GM18520 (cell line): ENCODE measurements around the gene SAMD8.
A peak's percentile ranks its signal among the peaks of the same experiment; 100 is the strongest.
"Not testable (repeated sequence)": the region's sequence is repeated elsewhere in the genome, so short reads cannot be mapped to it uniquely, and the experiment has no call there.

Source experiments
- ATAC-seq: cut with Tn5 transposase; IDR thresholded peaks from one replicate; pipeline ENCODE4 v1.9.1; 2021; ENCODE audit not compliant: unreplicated experiment

SAMD8 gene

GRCh38 chr10:75137533-75138438, 26.3 kb downstream of the SAMD8 start:
- no peak for ATAC-seq

GRCh38 chr10:75140246-75140645, 28.8 kb downstream of the SAMD8 start:
- ATAC-seq = no peak

DNA sequence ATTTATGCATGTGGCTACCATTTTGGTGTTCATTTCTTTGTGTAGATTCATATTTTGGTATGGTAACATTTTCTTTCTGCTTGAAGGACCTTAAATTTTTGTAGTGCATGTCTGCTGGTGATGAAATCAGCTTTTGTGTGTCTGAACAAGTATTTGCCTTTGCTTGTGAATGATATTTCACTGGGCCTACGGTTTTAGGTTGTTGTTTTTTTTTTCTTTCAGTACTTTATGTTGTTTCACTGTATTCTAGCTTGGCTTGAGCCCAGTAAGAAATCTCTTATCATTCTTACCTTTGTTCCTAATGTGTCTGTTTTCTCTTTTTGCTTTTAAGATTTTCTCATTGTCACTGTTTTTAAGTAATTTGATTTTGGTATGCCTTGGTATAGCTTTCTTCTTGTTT, 31.9 kb downstream of the SAMD8 start:
- no peak for ATAC-seq

GRCh38 chr10:75145590-75145989, 34.1 kb downstream of the SAMD8 start:
- no peak for ATAC-seq

DNA sequence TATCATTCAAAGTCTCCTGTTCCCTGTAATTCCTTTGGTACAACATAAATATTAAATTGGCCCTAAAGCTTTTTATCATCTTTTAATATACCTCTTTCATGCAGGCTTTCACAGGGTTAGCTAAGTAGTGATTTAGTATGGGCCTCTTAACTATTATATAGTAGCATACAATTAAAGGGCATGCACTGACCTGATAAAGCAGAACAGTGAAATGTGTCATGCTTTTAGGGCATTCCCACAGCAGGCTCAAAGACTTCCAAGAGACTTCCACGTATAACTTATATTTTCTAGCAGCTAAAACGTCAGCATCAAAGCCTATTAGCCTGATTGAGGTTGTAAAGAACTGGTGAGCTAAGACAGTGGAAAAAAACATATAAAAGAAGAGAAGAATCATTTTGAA, 35.3 kb downstream of the SAMD8 start:
- ATAC-seq = no peak

- no peak for ATAC-seq
These were observed 39.2 kb downstream of the SAMD8 start for GRCh38 chr10:75150656-75151055.

- no peak for ATAC-seq
These were observed 48.1 kb downstream of the SAMD8 start for GRCh38 chr10:75159519-75159918.

GRCh38 chr10:75165684-75166622, 54.5 kb downstream of the SAMD8 start:
- ATAC-seq = peak; percentile 83

DNA sequence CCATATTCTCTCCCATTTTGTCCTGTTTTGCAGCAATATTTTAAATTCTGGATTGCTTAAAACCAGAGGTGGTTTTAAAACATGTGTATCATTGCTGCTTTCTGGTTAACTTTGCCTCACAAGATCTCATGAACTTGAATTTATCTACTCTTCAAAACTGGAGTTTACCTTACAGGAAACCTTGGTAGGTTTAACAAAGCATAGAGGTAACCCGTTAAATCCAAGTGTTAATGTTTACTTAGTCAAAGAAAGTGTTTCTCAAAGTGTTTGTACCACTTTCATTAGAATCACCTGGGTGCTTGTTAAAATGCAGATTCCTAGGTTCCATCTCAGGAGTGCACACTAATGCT, 55.1 kb downstream of the SAMD8 start:
- peak; percentile 9 for ATAC-seq

- ATAC-seq = no peak
These were observed 56.8 kb downstream of the SAMD8 start for GRCh38 chr10:75168275-75168674.

GRCh38 chr10:75170215-75170614, 58.8 kb downstream of the SAMD8 start:
- no peak for ATAC-seq

DNA sequence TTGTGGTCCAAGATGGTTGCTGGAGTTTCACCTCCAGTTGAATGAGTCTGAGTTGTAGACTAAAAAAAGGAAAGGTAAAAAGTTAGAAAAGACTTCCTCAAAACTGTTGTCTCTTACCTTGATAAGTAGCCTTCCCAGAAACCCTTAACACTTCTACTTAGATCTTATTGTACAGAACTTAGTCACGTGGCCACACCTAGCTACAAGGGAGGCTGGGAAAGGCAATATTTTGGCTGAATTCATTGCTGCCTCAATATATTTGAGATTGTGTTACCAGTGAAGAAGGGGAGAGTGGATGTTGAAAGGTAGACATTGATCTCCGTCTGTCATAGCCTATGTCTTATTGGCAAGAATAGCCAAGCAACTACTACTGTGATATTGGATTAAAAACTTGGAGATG, 63.6 kb downstream of the SAMD8 start:
- no peak for ATAC-seq

- ATAC-seq = no peak
These were observed 64.6 kb downstream of the SAMD8 start for GRCh38 chr10:75176046-75176445.

DNA sequence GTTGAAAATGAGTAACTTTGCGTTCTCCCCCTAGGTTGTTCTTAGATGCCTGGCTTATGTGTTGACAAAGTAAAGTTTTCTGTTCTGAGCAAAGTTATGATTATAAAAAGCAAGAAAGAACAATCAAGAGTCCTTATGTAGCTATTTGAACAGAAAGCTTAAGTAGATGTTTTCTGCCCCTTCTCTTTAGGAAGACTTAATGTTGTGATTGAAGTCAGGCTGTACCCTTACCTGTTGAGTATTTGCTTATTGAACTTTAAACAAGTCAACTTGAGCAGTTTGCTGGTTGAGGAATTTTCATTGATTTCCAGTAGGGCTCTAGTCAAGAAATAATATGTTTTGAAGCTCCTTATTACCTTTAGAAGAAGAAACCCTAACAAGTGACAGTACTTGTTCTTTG, 65.3 kb downstream of the SAMD8 start:
- no peak for ATAC-seq

DNA sequence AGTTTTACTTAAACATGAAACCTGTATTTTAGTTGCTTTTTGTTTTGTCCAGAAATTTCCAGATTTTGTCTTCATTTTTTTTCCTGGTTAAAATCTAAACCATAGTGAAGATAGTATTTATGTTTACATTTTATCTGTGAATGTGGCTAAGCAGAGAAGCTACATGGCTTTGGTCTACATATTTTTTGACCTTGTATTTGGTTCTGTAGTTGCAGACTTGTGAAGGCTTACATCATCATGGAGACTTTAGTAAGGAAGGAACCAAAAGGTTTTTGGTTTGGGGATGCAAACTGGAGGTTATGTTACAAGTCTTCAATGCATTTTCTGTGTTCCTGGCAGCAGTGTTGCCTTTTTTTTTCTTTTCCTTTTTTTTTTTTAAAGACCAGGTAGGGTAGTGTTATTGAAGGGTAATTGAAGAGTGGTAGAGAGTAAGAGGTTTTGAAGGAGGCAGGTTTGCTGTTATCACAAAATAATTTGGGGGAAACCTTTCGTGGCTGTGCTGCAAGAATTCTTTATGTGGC, 68.3 kb downstream of the SAMD8 start:
- ATAC-seq = no peak

DNA sequence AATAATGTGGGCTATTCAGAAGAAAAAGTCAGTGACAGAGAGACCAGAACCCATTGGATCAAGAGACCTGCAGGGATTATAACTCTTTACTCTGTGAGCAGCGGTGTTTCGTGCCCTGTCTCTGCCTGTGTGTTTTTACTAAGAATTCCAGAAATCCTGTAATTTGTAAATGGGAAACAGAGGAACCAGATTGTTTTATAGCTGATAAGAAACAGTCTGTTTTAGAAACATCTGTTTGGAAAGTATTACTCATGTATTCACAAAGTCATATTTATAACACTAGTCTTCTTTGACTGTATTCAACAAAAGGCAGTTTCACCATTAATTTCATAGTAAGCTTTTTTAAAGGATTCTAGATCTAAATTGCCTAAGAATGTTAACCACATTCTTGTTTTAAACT, 69.1 kb downstream of the SAMD8 start:
- no peak for ATAC-seq

- ATAC-seq = no peak
These were observed 69.6 kb downstream of the SAMD8 start for GRCh38 chr10:75181073-75181472.

DNA sequence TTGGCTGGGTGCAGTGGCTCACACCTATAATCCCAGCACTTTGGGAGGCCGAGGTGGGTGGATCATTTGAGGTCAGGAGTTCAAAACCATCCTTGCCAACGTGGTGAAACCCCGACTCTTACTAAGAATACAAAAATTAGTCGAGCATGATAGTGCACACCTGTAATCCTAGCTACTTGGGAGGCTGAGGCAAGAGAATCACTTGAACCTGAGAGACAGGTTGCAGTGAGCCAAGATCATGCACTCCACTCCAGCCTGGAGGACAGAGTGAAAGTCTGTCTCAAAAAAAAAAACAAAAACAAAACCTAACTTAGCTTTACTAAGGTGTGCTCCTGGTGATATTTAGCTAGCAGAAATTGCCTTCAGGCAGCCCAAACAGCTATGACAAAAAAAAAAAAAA, 74.9 kb downstream of the SAMD8 start:
- no peak for ATAC-seq

GRCh38 chr10:75187961-75188426, 76.5 kb downstream of the SAMD8 start:
- ATAC-seq = peak; percentile 48

DNA sequence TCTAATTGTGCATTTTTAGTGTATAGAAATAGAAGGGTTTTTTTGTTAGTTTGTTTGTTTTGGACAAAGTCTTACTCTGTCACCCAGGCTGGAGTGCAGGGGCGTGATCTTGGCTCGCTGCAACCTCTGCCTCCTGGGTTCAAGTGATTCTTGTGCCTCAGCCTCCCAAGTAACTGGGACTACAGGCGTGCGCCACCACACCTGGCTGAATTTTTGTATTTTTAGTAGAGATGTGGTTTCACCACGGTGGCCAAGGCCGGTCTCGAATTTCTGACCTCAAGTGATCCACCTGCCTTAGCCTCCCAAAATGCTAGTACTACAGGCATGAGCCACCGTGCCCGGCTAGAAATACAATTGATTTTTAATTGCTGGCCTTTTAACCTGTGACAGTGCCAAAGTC, 77.1 kb downstream of the SAMD8 start:
- ATAC-seq = not testable (repeated sequence)

GRCh38 chr10:75189266-75190096, 78.0 kb downstream of the SAMD8 start:
- ATAC-seq = no peak
